GM18502 (cell line): ENCODE data around the gene ERICH4.
"Not testable (repeated sequence)": the region's sequence is repeated elsewhere in the genome, so short reads cannot be mapped to it uniquely, and the experiment has no call there.

Experiments used
- ATAC-seq: cut with Tn5 transposase; IDR thresholded peaks from one replicate; pipeline ENCODE4 v1.9.1; 2021; ENCODE audit warnings: mild to moderate bottlenecking; ENCODE audit not compliant: unreplicated experiment, poor library complexity

The ERICH4 gene

GRCh38 chr19:41433171-41433570 is 9.8 kb upstream of the ERICH4 start:
- ATAC-seq, result no peak

GRCh38 chr19:41434450-41434849 is 8.5 kb upstream of the ERICH4 start:
- ATAC-seq, result no peak

- ATAC-seq, result not testable (repeated sequence)
Observed at GRCh38 chr19:41435376-41435775, 7.6 kb upstream of the ERICH4 start.

- no peak for ATAC-seq
Observed at GRCh38 chr19:41435936-41436673, 6.9 kb upstream of the ERICH4 start.

GRCh38 chr19:41436674-41436951 is 6.3 kb upstream of the ERICH4 start:
- ATAC-seq, result no peak

GRCh38 chr19:41437944-41438574 is 4.9 kb upstream of the ERICH4 start:
- ATAC-seq, result no peak

- peak; percentile 84 for ATAC-seq
Observed at GRCh38 chr19:41439441-41440222, 3.3 kb upstream of the ERICH4 start, which contains the start of gene DMAC2. DMAC2 (minus strand) TSS chr19:41439912; CDS start chr19:41439899, 13 bp downstream.

- ATAC-seq, result no peak
Observed at GRCh38 chr19:41441321-41441945, 1.5 kb upstream of the ERICH4 start.

GRCh38 chr19:41443813-41444455 is 978 bp downstream of the ERICH4 start:
- ATAC-seq, result no peak

- no peak for ATAC-seq
Observed at GRCh38 chr19:41445575-41445974, 2.6 kb downstream of the ERICH4 start.

GRCh38 chr19:41447732-41448332 is 4.9 kb downstream of the ERICH4 start:
- ATAC-seq, result no peak

- no peak for ATAC-seq
Observed at GRCh38 chr19:41449079-41449864, 6.3 kb downstream of the ERICH4 start.

GRCh38 chr19:41449865-41450178 is 6.9 kb downstream of the ERICH4 start:
- no peak for ATAC-seq

- ATAC-seq, result no peak
Observed at GRCh38 chr19:41452584-41453275, 9.8 kb downstream of the ERICH4 start.

GRCh38 chr19:41455936-41456335 is 13.0 kb downstream of the ERICH4 start:
- no peak for ATAC-seq

- ATAC-seq, result no peak
Observed at GRCh38 chr19:41456342-41456918, 13.5 kb downstream of the ERICH4 start.

GRCh38 chr19:41457241-41457640 is 14.3 kb downstream of the ERICH4 start:
- ATAC-seq, result peak; percentile 73

- ATAC-seq, result no peak
Observed at GRCh38 chr19:41462497-41462896, 19.5 kb downstream of the ERICH4 start.
